GM12864 (cell line): ENCODE results near the gene PRKG1.

Experiments
- DNase-seq: peaks from one replicate; pipeline ENCODE4 v3.0.0-alpha.2; 2011; ENCODE audit warnings: low read depth
- H3K4me3 ChIP-seq: 2 replicates; pipeline ENCODE4 v1.5.1; 2011; ENCODE audit warnings: mild to moderate bottlenecking, low read depth, low read length, control low read depth
- CTCF ChIP-seq: IDR thresholded peaks from 2 replicates; pipeline ENCODE4 v1.5.1; 2011; ENCODE audit warnings: low read depth, mild to moderate bottlenecking, moderate library complexity, low read length, control low read depth, inconsistent platforms; ENCODE audit errors: missing control alignments

Gene PRKG1

GRCh38 chr10:51045871-51046270 lies 28.4 kb upstream of the PRKG1 start:
- no peak for DNase-seq
- TF ChIP-seq CTCF: no peak
- H3K4me3 ChIP-seq: no peak overlapping the region

GRCh38 chr10:51046654-51047053 lies 27.6 kb upstream of the PRKG1 start:
- TF ChIP-seq CTCF: no peak
- no peak overlapping the region for H3K4me3 ChIP-seq
- no peak for DNase-seq

GRCh38 chr10:51047857-51048256 lies 26.4 kb upstream of the PRKG1 start:
- TF ChIP-seq CTCF: no peak
- no peak overlapping the region for H3K4me3 ChIP-seq
- DNase-seq: no peak

- TF ChIP-seq CTCF: no peak
- H3K4me3 ChIP-seq: no peak overlapping the region
- DNase-seq: no peak
Measured at GRCh38 chr10:51048792-51049191, 25.5 kb upstream of the PRKG1 start.

- TF ChIP-seq CTCF: no peak
- no peak for DNase-seq
- no peak overlapping the region for H3K4me3 ChIP-seq
Measured at GRCh38 chr10:51052163-51052562, 22.1 kb upstream of the PRKG1 start.

GRCh38 chr10:51057925-51058324 lies 16.4 kb upstream of the PRKG1 start:
- TF ChIP-seq CTCF: no peak
- no peak overlapping the region for H3K4me3 ChIP-seq
- DNase-seq: no peak

- no peak for TF ChIP-seq CTCF
- DNase-seq: no peak
- no peak overlapping the region for H3K4me3 ChIP-seq
Measured at GRCh38 chr10:51063166-51063565, 11.1 kb upstream of the PRKG1 start.
